ENCODE data around the gene NDUFS7. TPM values are rescaled to one million over a fixed set of nuclear protein-coding genes. Genes with fewer than 3 reads are reported as not detected.
A peak's percentile ranks its signal among the peaks of the same experiment; 100 is the strongest.

The NDUFS7 gene
- total and polyA plus RNA-seq, 9 of the 15 experiments (the other 6 are each of a cell fraction or from before 2014, with no cell fraction given) = 6.0 to 271 (median 60.6) TPM

DNA sequence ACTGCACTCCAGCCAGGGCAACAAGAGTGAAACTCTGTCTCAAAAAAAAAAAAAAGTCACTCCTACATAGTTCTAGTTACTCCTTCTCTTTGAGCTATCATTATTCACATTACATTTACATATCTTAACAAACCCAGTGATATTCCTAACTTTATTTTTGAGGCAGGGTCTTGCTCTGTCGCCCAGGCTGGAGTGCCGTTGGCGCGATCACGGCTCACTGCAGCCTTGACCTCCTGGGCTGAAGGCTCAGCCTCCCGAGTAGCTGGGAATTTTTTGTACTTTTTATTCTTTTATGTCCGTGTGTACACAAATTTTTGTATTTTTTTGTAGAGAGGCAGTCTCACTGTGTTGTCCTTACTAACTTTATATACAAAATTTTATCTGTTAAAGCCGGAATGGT, 53.9 kb downstream of the NDUFS7 start:
- H3K36me3 ChIP-seq (ENCODE audit: control insufficient read depth, insufficient read depth, low read length) = peaks cover 68% of the 10 kb centered on the region
- DNase-seq (ENCODE audit: extremely low read depth in 1 of 4, low spot score in 3 of 4) (no peak), ATAC-seq (no peak), FAIRE-seq (no peak)
- intact Hi-C loops (cut with micrococcal nuclease) (no loop called here), in situ Hi-C loops (cut with MboI) (no loop called here)
- CTCF ChIA-PET (ENCODE audit: low intra/inter-chr PET ratio) = interaction anchor here (0.6 kb wide), 1 partner anchor 685 kb away, joined by 4 read pairs; no protein-coding TSS in a partner anchor
- no peak for TF ChIP-seq ZKSCAN8 (CRISPR knock-in tag; IDR thresholded peaks at IDR 0.05)
- TF ChIP-seq MAFF (IDR thresholded peaks at IDR 0.05; ENCODE audit: low read length) = no peak
- TF ChIP-seq, protein P1, sequence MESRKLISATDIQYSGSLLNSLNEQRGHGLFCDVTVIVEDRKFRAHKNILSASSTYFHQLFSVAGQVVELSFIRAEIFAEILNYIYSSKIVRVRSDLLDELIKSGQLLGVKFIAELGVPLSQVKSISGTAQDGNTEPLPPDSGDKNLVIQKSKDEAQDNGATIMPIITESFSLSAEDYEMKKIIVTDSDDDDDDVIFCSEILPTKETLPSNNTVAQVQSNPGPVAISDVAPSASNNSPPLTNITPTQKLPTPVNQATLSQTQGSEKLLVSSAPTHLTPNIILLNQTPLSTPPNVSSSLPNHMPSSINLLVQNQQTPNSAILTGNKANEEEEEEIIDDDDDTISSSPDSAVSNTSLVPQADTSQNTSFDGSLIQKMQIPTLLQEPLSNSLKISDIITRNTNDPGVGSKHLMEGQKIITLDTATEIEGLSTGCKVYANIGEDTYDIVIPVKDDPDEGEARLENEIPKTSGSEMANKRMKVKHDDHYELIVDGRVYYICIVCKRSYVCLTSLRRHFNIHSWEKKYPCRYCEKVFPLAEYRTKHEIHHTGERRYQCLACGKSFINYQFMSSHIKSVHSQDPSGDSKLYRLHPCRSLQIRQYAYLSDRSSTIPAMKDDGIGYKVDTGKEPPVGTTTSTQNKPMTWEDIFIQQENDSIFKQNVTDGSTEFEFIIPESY (CRISPR knock-in tag; IDR thresholded peaks at IDR 0.05) = peak; percentile 6; the same call in 1 of the 2 replicates
- TF ChIP-seq, protein P2, sequence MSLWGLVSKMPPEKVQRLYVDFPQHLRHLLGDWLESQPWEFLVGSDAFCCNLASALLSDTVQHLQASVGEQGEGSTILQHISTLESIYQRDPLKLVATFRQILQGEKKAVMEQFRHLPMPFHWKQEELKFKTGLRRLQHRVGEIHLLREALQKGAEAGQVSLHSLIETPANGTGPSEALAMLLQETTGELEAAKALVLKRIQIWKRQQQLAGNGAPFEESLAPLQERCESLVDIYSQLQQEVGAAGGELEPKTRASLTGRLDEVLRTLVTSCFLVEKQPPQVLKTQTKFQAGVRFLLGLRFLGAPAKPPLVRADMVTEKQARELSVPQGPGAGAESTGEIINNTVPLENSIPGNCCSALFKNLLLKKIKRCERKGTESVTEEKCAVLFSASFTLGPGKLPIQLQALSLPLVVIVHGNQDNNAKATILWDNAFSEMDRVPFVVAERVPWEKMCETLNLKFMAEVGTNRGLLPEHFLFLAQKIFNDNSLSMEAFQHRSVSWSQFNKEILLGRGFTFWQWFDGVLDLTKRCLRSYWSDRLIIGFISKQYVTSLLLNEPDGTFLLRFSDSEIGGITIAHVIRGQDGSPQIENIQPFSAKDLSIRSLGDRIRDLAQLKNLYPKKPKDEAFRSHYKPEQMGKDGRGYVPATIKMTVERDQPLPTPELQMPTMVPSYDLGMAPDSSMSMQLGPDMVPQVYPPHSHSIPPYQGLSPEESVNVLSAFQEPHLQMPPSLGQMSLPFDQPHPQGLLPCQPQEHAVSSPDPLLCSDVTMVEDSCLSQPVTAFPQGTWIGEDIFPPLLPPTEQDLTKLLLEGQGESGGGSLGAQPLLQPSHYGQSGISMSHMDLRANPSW (CRISPR knock-in tag; IDR thresholded peaks at IDR 0.05) = no peak
- TF ChIP-seq ZNF121 (CRISPR knock-in tag; conservative IDR thresholded peaks at IDR 0.05) = peak; percentile 13; the same call in 1 of the 2 replicates
- peak; percentile 10; the same call in 1 of the 2 replicates for TF ChIP-seq ZC3H11A (IDR thresholded peaks at IDR 0.05; ENCODE audit: low read depth, low read length)
- no peaks in the 10 kb centered on the region for H3K9me1 ChIP-seq (ENCODE audit: control insufficient read depth, insufficient read depth, low read length)
- peak overlapping the region; percentile 90 for H3K27ac ChIP-seq (ENCODE audit: extremely low read depth, low read depth, low read length)
- BruUV-seq (replicated peaks) = no TSS peak
- no peaks in the 10 kb centered on the region for H3K27me3 ChIP-seq (ENCODE audit: control insufficient read depth in 2 of 2, insufficient read depth in 2 of 2, low read length in 2 of 2)
- H2AFZ ChIP-seq (ENCODE audit: low read depth, low read length) = peak overlapping the region; percentile 85
- peak overlapping the region; percentile 70; the same call in 1 of the 2 replicates for H3K4me3 ChIP-seq
- H3K9ac ChIP-seq (ENCODE audit: insufficient read depth in 1 of 2, low read depth in 2 of 2, low read length in 2 of 2) = peak overlapping the region; percentile 40 to 100; a peak in 3 of 4 replicates
- peaks cover 52% of the 10 kb centered on the region for H3K79me2 ChIP-seq (ENCODE audit: control insufficient read depth, insufficient read depth, low read length)
- H3K9me3 ChIP-seq (replicated peaks; ENCODE audit: control insufficient read depth, insufficient read depth, low read depth, low read length) = no peaks in the 10 kb centered on the region
- peaks cover 36 to 88% of the 10 kb centered on the region in 2 experiments; a peak in 4 of 5 replicates for H3K4me1 ChIP-seq (replicated peaks in 1 of 2; ENCODE audit: control insufficient read depth in 2 of 2, insufficient read depth in 2 of 2, low read length in 2 of 2)
- peaks cover 37% of the 10 kb centered on the region for H4K20me1 ChIP-seq (replicated peaks; ENCODE audit: control insufficient read depth, insufficient read depth, low read length)
- 35% methylated on average over 8 of the region's 8 CpGs for WGBS (ENCODE audit: insufficient coverage, low coverage, missing lambda C conversion rate)
- peak overlapping the region; percentile 97 for H3K4me2 ChIP-seq (ENCODE audit: insufficient read depth, low read length)
- POLR2A ChIA-PET = interaction anchor here (0.6 to 1.8 kb wide), 7 partner anchors 9 to 353 kb away, joined by 3 to 5 read pairs (median 3); partner anchors contain the start of gene CIRBP
